ENCODE data around the gene PRR33.

The PRR33 gene

GRCh38 chr11:1845561-1846452 lies 45.9 kb downstream of the PRR33 start:
- no peak for FAIRE-seq

- no peak for FAIRE-seq
Measured at GRCh38 chr11:1845095-1845429, 46.6 kb downstream of the PRR33 start.

GRCh38 chr11:1844221-1845094 lies 47.2 kb downstream of the PRR33 start:
- no peak for FAIRE-seq

GRCh38 chr11:1843796-1844195 lies 47.9 kb downstream of the PRR33 start:
- FAIRE-seq = no peak

GRCh38 chr11:1843098-1843473 lies 48.6 kb downstream of the PRR33 start:
- FAIRE-seq = no peak

- FAIRE-seq = no peak
Measured at GRCh38 chr11:1842149-1843097, 49.3 kb downstream of the PRR33 start.

GRCh38 chr11:1841511-1842148 lies 50.1 kb downstream of the PRR33 start:
- FAIRE-seq = no peak

- no peak for FAIRE-seq
Measured at GRCh38 chr11:1840780-1841480, 50.8 kb downstream of the PRR33 start.

- no peak for FAIRE-seq
Measured at GRCh38 chr11:1839924-1840779, 51.5 kb downstream of the PRR33 start.

- no peak for FAIRE-seq
Measured at GRCh38 chr11:1839204-1839923, 52.3 kb downstream of the PRR33 start.

- no peak for FAIRE-seq
Measured at GRCh38 chr11:1838426-1839144, 53.1 kb downstream of the PRR33 start, which contains the start of gene TNNI2. TSS of gene TNNI2 (plus strand) at chr11:1838981. CDS start at chr11:1839697, 716 bp downstream.

Data from colon (tissue), 2 donors.